Bronchial epithelial cell (primary cell): Measurements from ENCODE around the gene PITX1. TPM values are rescaled to one million over a fixed set of nuclear protein-coding genes. Genes with fewer than 3 reads are reported as not detected.
"Not testable (repeated sequence)": the region's sequence is repeated elsewhere in the genome, so short reads cannot be mapped to it uniquely, and the experiment has no call there.

Experiments used
- DNase-seq: peaks from one replicate; pipeline ENCODE4 v3.0.0-alpha.2; 2010; ENCODE audit warnings: low read depth
- FAIRE-seq: peaks from 2 replicates; lab custom pipeline; 2011; peaks lifted over from hg19 to GRCh38; lab: Jason Lieb, UNC
- H3K27me3 ChIP-seq: 2 replicates; pipeline ENCODE4 v1.5.1; 2011; ENCODE audit warnings: low read length; ENCODE audit not compliant: control insufficient read depth, insufficient read depth
- H3K36me3 ChIP-seq: 2 replicates; pipeline ENCODE4 v1.5.1; 2011; ENCODE audit warnings: low read length; ENCODE audit not compliant: control insufficient read depth, insufficient read depth
- H3K4me3 ChIP-seq: 2 replicates; pipeline ENCODE4 v1.5.1; 2011; ENCODE audit warnings: mild to moderate bottlenecking, low read depth, low read length, control low read depth
- total RNA-seq: library from RNA; depleted of rRNA; stranded (reverse); fragments of >200 nt; gene quantifications from 2 replicates; pipeline ENCODE4 v1.2.1, GENCODE V29; 2014
- TF ChIP-seq, protein P1 (sequence below): IDR thresholded peaks from 2 replicates; pipeline ENCODE4 v1.5.1; 2011; ENCODE audit warnings: mild to moderate bottlenecking, moderate library complexity, low read length, control low read depth, inconsistent platforms; ENCODE audit not compliant: insufficient read depth, severe bottlenecking

PITX1 gene
- 87.7 and 145 TPM in 2 replicates for total RNA-seq

DNA sequence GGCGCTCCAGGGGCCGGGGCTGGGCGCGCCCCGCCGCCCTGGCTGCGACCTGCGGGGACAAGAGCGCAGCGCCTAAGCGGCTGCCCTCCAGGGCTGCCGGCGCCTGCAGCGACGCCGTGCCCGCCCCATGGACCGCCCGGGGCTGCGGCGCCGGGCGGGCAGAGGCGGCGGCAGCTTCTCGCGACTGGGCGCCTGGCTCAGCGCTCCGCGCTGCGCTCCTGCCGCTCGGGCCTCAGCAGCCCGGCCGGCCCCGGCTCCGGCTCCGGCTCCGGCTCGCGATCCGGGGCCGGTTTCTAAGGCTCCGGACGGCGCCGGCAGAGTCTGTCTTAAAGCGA is at the start of gene PITX1:
Gene PITX1 (minus strand): TSS at position 328 of the 335 bp plus-strand sequence. CDS start 347 bp downstream, outside the sequence.
- DNase-seq, result no peak
- no peak for FAIRE-seq
- TF ChIP-seq, protein P1, sequence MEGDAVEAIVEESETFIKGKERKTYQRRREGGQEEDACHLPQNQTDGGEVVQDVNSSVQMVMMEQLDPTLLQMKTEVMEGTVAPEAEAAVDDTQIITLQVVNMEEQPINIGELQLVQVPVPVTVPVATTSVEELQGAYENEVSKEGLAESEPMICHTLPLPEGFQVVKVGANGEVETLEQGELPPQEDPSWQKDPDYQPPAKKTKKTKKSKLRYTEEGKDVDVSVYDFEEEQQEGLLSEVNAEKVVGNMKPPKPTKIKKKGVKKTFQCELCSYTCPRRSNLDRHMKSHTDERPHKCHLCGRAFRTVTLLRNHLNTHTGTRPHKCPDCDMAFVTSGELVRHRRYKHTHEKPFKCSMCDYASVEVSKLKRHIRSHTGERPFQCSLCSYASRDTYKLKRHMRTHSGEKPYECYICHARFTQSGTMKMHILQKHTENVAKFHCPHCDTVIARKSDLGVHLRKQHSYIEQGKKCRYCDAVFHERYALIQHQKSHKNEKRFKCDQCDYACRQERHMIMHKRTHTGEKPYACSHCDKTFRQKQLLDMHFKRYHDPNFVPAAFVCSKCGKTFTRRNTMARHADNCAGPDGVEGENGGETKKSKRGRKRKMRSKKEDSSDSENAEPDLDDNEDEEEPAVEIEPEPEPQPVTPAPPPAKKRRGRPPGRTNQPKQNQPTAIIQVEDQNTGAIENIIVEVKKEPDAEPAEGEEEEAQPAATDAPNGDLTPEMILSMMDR, result no peak
- peaks cover 10% of the 10 kb centered on the region for H3K36me3 ChIP-seq
- H3K4me3 ChIP-seq, result peak within 1 kb of the TSS; percentile 61
- H3K27me3 ChIP-seq, result peaks cover 8% of the 10 kb centered on the region

GRCh38 chr5:135083334-135083733 is 49.3 kb upstream of the PITX1 start:
- not testable (repeated sequence) for H3K4me3 ChIP-seq, H3K36me3 ChIP-seq, FAIRE-seq, H3K27me3 ChIP-seq, DNase-seq

- H3K27me3 ChIP-seq, result no peaks in the 10 kb centered on the region
- FAIRE-seq (no peak), DNase-seq (no peak)
- no peak overlapping the region for H3K4me3 ChIP-seq
- no peaks in the 10 kb centered on the region for H3K36me3 ChIP-seq
- TF ChIP-seq, protein P1, result no peak
Observed at GRCh38 chr5:135081240-135081639, 47.2 kb upstream of the PITX1 start.

DNA sequence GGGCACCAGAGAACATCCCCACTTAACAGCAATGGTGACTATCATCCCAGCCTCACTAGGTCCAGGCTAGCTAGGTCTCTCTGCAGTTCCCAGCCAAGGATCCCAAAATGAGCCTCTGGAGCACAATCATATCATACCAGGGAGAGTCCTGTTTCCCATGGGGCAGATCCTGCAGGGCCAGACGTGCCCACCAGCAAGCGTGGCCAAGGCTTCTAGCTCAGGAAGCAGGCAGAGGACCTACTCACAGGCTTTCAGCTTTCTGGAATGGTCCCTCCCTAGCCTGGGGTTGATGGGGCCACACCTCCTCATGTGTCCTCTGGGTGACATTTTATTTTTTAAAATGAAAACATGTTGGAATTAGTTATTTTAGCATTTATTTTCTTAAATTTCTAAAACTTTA is 45.7 kb upstream of the PITX1 start:
- H3K27me3 ChIP-seq, result no peaks in the 10 kb centered on the region
- TF ChIP-seq, protein P1, result no peak
- DNase-seq (no peak), FAIRE-seq (no peak)
- H3K4me3 ChIP-seq, result no peak overlapping the region
- H3K36me3 ChIP-seq, result no peaks in the 10 kb centered on the region

GRCh38 chr5:135079099-135079681 is 45.2 kb upstream of the PITX1 start:
- TF ChIP-seq, protein P1, result no peak
- FAIRE-seq, result no peak
- Histone ChIP-seq H3K27me3 (no peaks in the 10 kb centered on the region), H3K4me3 (no peak overlapping the region), H3K36me3 (no peaks in the 10 kb centered on the region)
- no peak for DNase-seq

DNA sequence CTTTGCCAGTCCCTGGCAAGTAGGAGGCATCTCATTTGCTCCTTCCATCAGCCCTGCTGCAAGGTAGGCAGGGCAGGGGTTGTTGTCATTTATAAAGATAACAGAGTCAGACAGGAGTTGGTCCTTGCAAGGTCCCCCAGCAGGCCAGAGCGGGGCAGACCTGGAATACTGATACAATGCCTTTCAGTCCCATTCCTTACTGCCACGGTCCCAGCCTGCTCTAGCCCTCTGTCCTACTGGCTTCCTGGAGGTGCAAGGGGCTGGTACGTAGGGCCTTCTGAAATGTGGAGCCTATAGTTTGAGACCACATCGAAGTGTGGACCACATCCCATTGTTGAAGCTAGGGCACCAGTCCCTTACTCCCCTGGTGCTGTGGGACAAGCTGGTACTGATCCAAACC is 42.8 kb upstream of the PITX1 start:
- Histone ChIP-seq H3K27me3 (no peaks in the 10 kb centered on the region), H3K4me3 (no peak overlapping the region), H3K36me3 (no peaks in the 10 kb centered on the region)
- DNase-seq, result no peak
- no peak for FAIRE-seq
- TF ChIP-seq, protein P1, result no peak
